Thoracic aorta (tissue), 2 donors: ENCODE results near the gene TLE4. TPM values are rescaled to one million over a fixed set of nuclear protein-coding genes. Genes with fewer than 3 reads are reported as not detected.

Experiments used
- ATAC-seq: fragments of 150-250 bp; one replicate; pipeline ENCODE4 v1.8.0; 2017; ENCODE audit warnings: low read depth; ENCODE audit not compliant: insufficient number of reproducible peaks, low FRiP score
- DNase-seq: peaks from one replicate; pipeline ENCODE4 v3.0.0-alpha.2; 2020; ENCODE audit warnings: low spot score
- H3K27ac ChIP-seq, 2 donors: fragments of 200-600 bp; sonication (generic); 1 replicate in 1 of 2; 2 replicates in 1 of 2; pipeline ENCODE4 v1.5.1; 2016; ENCODE audit warnings: mild to moderate bottlenecking in 2 of 2, moderate library complexity in 2 of 2
- H3K27me3 ChIP-seq: fragments of 200-600 bp; sonication (generic); replicated peaks from 2 replicates; pipeline ENCODE4 v1.6.0; 2016; ENCODE audit warnings: mild to moderate bottlenecking; ENCODE audit not compliant: insufficient read depth
- H3K36me3 ChIP-seq: fragments of 200-600 bp; sonication (generic); one replicate; pipeline ENCODE4 v1.5.1; 2016
- H3K4me1 ChIP-seq, 2 donors: fragments of 200-600 bp; sonication (generic); 1 replicate in 1 of 2; 2 replicates in 1 of 2; pipeline versions ENCODE4 v1.5.1 to v1.6.0; 2016; ENCODE audit warnings: low read depth in 2 of 2, mild to moderate bottlenecking in 1 of 2; ENCODE audit not compliant: control insufficient read depth in 1 of 2
- H3K4me3 ChIP-seq: fragments of 200-600 bp; sonication (generic); 2 replicates; pipeline ENCODE4 v1.5.1; 2016; ENCODE audit warnings: mild to moderate bottlenecking
- H3K9me3 ChIP-seq: fragments of 200-600 bp; sonication (generic); 2 replicates; pipeline ENCODE4 v1.5.1; 2016
- CTCF ChIP-seq: fragments of 200-600 bp; sonication (generic); IDR thresholded peaks from one replicate; pipeline ENCODE4 v1.5.1; 2019; ENCODE audit warnings: antibody characterized with exemption
- total RNA-seq, 2 donors: library from RNA; depleted of rRNA; stranded (reverse); fragments of >200 nt; gene quantifications; one replicate each; pipeline versions ENCODE4 v1.1.0 to v1.2.3, GENCODE V29; 2016

The TLE4 gene
- total RNA-seq, 2 donors from 2014 or later = 19.7 to 44.1 TPM

- Histone ChIP-seq H3K27me3 (no peaks in the 10 kb centered on the region), H3K9me3 (no peaks in the 10 kb centered on the region), H3K4me3 (no peak overlapping the region), H3K36me3 (no peaks in the 10 kb centered on the region), H3K27ac (no peak overlapping the region), H3K4me1 (no peaks in the 10 kb centered on the region)
- TF ChIP-seq CTCF = no peak
- ATAC-seq = no peak
- no peak for DNase-seq
These were observed 16.2 kb upstream of the TLE4 start for GRCh38 chr9:79555474-79556089.

GRCh38 chr9:79559495-79560181 lies 12.1 kb upstream of the TLE4 start:
- Histone ChIP-seq H3K27ac (no peak overlapping the region), H3K4me1 (no peaks in the 10 kb centered on the region), H3K4me3 (no peak overlapping the region), H3K9me3 (no peaks in the 10 kb centered on the region), H3K36me3 (no peaks in the 10 kb centered on the region), H3K27me3 (no peaks in the 10 kb centered on the region)
- no peak for ATAC-seq
- no peak for TF ChIP-seq CTCF
- no peak for DNase-seq

- TF ChIP-seq CTCF = no peak
- ATAC-seq (no peak), DNase-seq (no peak)
- H3K27ac ChIP-seq = no peak overlapping the region
- no peaks in the 10 kb centered on the region for H3K36me3 ChIP-seq
- no peak overlapping the region for H3K4me3 ChIP-seq
- H3K9me3 ChIP-seq = no peaks in the 10 kb centered on the region
- H3K27me3 ChIP-seq = no peaks in the 10 kb centered on the region
- no peaks in the 10 kb centered on the region for H3K4me1 ChIP-seq
These were observed 8.9 kb upstream of the TLE4 start for GRCh38 chr9:79562749-79563386.

GRCh38 chr9:79564105-79564504 lies 7.7 kb upstream of the TLE4 start:
- no peak for TF ChIP-seq CTCF
- no peak overlapping the region for H3K4me3 ChIP-seq
- no peaks in the 10 kb centered on the region for H3K4me1 ChIP-seq
- H3K27ac ChIP-seq = no peak overlapping the region
- no peaks in the 10 kb centered on the region for H3K36me3 ChIP-seq
- DNase-seq (no peak), ATAC-seq (no peak)
- H3K9me3 ChIP-seq = no peaks in the 10 kb centered on the region
- no peaks in the 10 kb centered on the region for H3K27me3 ChIP-seq

- H3K4me1 ChIP-seq = peaks cover under 1 to 2% of the 10 kb centered on the region in 2 donors
- DNase-seq (no peak), ATAC-seq (no peak)
- H3K27me3 ChIP-seq = no peaks in the 10 kb centered on the region
- H3K36me3 ChIP-seq = no peaks in the 10 kb centered on the region
- no peak for TF ChIP-seq CTCF
- no peak overlapping the region for H3K27ac ChIP-seq
- H3K4me3 ChIP-seq = no peak overlapping the region
- no peaks in the 10 kb centered on the region for H3K9me3 ChIP-seq
These were observed 6.5 kb upstream of the TLE4 start for GRCh38 chr9:79565245-79565644.
